HCT116 (cell line): Measurements from ENCODE around the gene PICK1. TPM values are rescaled to one million over a fixed set of nuclear protein-coding genes. Genes with fewer than 3 reads are reported as not detected.

Experiments
- ATAC-seq: fragments of 200-7000 bp; cut with Tn5 transposase; 2 replicates; pipeline ENCODE4 v1.9.1; 2020; ENCODE audit warnings: mild to moderate bottlenecking, moderate library complexity
- BruUV-seq: library from RNA; stranded (reverse); fragments of 400-500 nt; replicated peaks from 2 replicates; lab custom pipeline; 2021; lab: Mats Ljungman, UMichigan
- CTCF ChIA-PET: fragments of 300-600 bp; sonication (Branson Sonifier 250); formaldehyde crosslinking; loops from one replicate; lab custom pipeline; 2021; ENCODE audit warnings: antibody characterized with exemption; lab: Charles Lee
- POLR2A ChIA-PET: fragments of 300-600, 350-600 bp; sonication (Branson Sonifier 250); formaldehyde crosslinking; loops from one replicate; lab custom pipeline; 2021; ENCODE audit warnings: antibody characterized with exemption; lab: Charles Lee
- RAD21 ChIA-PET, 2 experiments: fragments of 300-600 bp; sonication (Branson Sonifier 250); formaldehyde crosslinking; loops; one replicate each; lab custom pipeline; 2023; ENCODE audit warnings: low total read pairs in 2 of 2; ENCODE audit not compliant: uncharacterized antibody in 2 of 2, unreplicated experiment in 2 of 2, low non-redundant PET in 1 of 2; lab: Charles Lee
- DNase-seq: peaks from one replicate; pipeline ENCODE4 v3.0.0-alpha.2; 2010; ENCODE audit warnings: low read depth, low spot score
- H2AFZ ChIP-seq: fragments of 200-600 bp; shearing (Covaris generic), sonication (generic); 2 replicates; pipeline ENCODE4 v1.6.1; 2017; ENCODE audit warnings: low read depth, mixed run types, mixed read lengths, antibody characterized with exemption, low read length; ENCODE audit not compliant: poor library complexity, severe bottlenecking
- H3K27ac ChIP-seq: 2 replicates; pipeline ENCODE4 v1.5.1; 2012; ENCODE audit warnings: low read depth, low read length
- H3K27me3 ChIP-seq: fragments of 200-600 bp; sonication (generic); 2 replicates; pipeline ENCODE4 v1.6.1; 2016; ENCODE audit warnings: mixed run types, low read length, mixed read lengths; ENCODE audit not compliant: insufficient read depth
- H3K36me3 ChIP-seq, 2 experiments: fragments of 200-500 bp in 1 of 2; fragments of 200-600 bp in 1 of 2; sonication (Bioruptor generic) in 1 of 2; sonication (generic) in 1 of 2; 2 replicates each; pipeline versions ENCODE4 v1.5.1 to v1.6.1; 2014 to 2016; ENCODE audit warnings: low read length in 2 of 2, inconsistent platforms in 1 of 2, mixed read lengths in 1 of 2, mixed run types in 1 of 2; ENCODE audit not compliant: insufficient read depth in 2 of 2, control insufficient read depth in 1 of 2
- H3K4me1 ChIP-seq, 2 experiments: fragments of 200-600 bp in 1 of 2; sonication (generic) in 1 of 2; 2 replicates each; pipeline versions ENCODE4 v1.5.1 to v1.6.1; 2012 to 2017; ENCODE audit warnings: low read length in 2 of 2, inconsistent platforms in 1 of 2, mild to moderate bottlenecking in 1 of 2, mixed read lengths in 1 of 2, mixed run types in 1 of 2, moderate library complexity in 1 of 2; ENCODE audit not compliant: insufficient read depth in 2 of 2, control insufficient read depth in 1 of 2
- H3K4me2 ChIP-seq: fragments of 200-600 bp; sonication (generic); 2 replicates; pipeline ENCODE4 v1.6.1; 2017; ENCODE audit warnings: mixed run types, low read length, mixed read lengths
- H3K4me3 ChIP-seq, 2 experiments: fragments of 200-600 bp in 1 of 2; sonication (generic) in 1 of 2; replicated peaks in 1 of 2; 2 replicates each; pipeline ENCODE4 v1.5.1; 2011 to 2016; ENCODE audit warnings: low read length in 2 of 2, control low read depth in 1 of 2, low read depth in 1 of 2, mild to moderate bottlenecking in 1 of 2, mixed read lengths in 1 of 2, mixed run types in 1 of 2
- H3K79me2 ChIP-seq: fragments of 200-600 bp; sonication (generic); 2 replicates; pipeline ENCODE4 v1.6.1; 2017; ENCODE audit warnings: mild to moderate bottlenecking, mixed run types, low read length, moderate library complexity, mixed read lengths; ENCODE audit not compliant: insufficient read depth
- H3K9ac ChIP-seq: fragments of 200-600 bp; sonication (generic); 2 replicates; pipeline ENCODE4 v1.6.1; 2016; ENCODE audit warnings: low read length, mixed read lengths
- H3K9me2 ChIP-seq: fragments of 200-600 bp; sonication (generic), shearing (Covaris generic); 2 replicates; pipeline ENCODE4 v1.6.1; 2017; ENCODE audit warnings: mixed run types, mild to moderate bottlenecking, moderate library complexity; ENCODE audit not compliant: insufficient read depth
- H3K9me3 ChIP-seq, 2 experiments: fragments of 200-500 bp in 1 of 2; fragments of 200-600 bp in 1 of 2; sonication (Bioruptor generic) in 1 of 2; sonication (generic) in 1 of 2; 2 replicates each; pipeline ENCODE4 v1.6.1; 2014 to 2017; ENCODE audit warnings: low read length in 2 of 2, mixed read lengths in 2 of 2, inconsistent platforms in 1 of 2, low read depth in 1 of 2, mild to moderate bottlenecking in 1 of 2, mixed run types in 1 of 2, moderate library complexity in 1 of 2; ENCODE audit not compliant: control insufficient read depth in 1 of 2, insufficient read depth in 1 of 2
- H4K20me1 ChIP-seq: fragments of 200-600 bp; sonication (generic), shearing (Covaris generic); 2 replicates; pipeline ENCODE4 v1.6.1; 2017; ENCODE audit warnings: mixed run types, mild to moderate bottlenecking, moderate library complexity; ENCODE audit not compliant: insufficient read depth
- CBX3 ChIP-seq: IDR thresholded peaks from 2 replicates; pipeline ENCODE4 v1.6.1; 2012; ENCODE audit warnings: low read depth
- CEBPB ChIP-seq: IDR thresholded peaks from 2 replicates; pipeline ENCODE4 v1.6.1; 2012; ENCODE audit warnings: low read depth
- EZH2 ChIP-seq: fragments of 200-600 bp; sonication (generic); IDR thresholded peaks from 2 replicates; pipeline ENCODE4 v1.6.1; 2017; ENCODE audit warnings: antibody characterized with exemption, mixed run types
- EZH2phosphoT487 ChIP-seq: fragments of 200-600 bp; IDR thresholded peaks from 2 replicates; pipeline ENCODE4 v1.6.1; 2018; ENCODE audit warnings: antibody characterized with exemption, borderline replicate concordance
- FOSL1 ChIP-seq: IDR thresholded peaks from 2 replicates; pipeline ENCODE4 v1.6.1; 2012; ENCODE audit warnings: low read depth
- JUND ChIP-seq: IDR thresholded peaks from 2 replicates; pipeline ENCODE4 v1.6.1; 2012
- POLR2A ChIP-seq: IDR thresholded peaks from 2 replicates; pipeline ENCODE4 v1.7.0; 2011; ENCODE audit warnings: borderline replicate concordance; ENCODE audit not compliant: insufficient read depth, insufficient read length; ENCODE audit errors: extremely low read depth
- RAD21 ChIP-seq: IDR thresholded peaks from 2 replicates; pipeline ENCODE4 v1.6.1; 2012; ENCODE audit warnings: low read depth, mild to moderate bottlenecking
- SIN3A ChIP-seq: IDR thresholded peaks from 2 replicates; pipeline ENCODE4 v1.6.1; 2012; ENCODE audit warnings: low read depth
- SRF ChIP-seq: IDR thresholded peaks from 2 replicates; pipeline ENCODE4 v1.6.1; 2012; ENCODE audit warnings: low read depth
- TCF7L2 ChIP-seq: IDR thresholded peaks from 2 replicates; pipeline ENCODE4 v1.7.0; 2011; ENCODE audit warnings: borderline replicate concordance, inconsistent platforms; ENCODE audit not compliant: insufficient read depth, insufficient read length; ENCODE audit errors: extremely low read depth
- ZFX ChIP-seq: fragments of 450-650 bp; IDR thresholded peaks from 2 replicates; pipeline ENCODE4 v1.6.1; 2017
- ZNF274 ChIP-seq: fragments of 200-500 bp; sonication (Bioruptor generic); IDR thresholded peaks from 2 replicates; pipeline ENCODE4 v1.6.1; 2014; ENCODE audit warnings: mild to moderate bottlenecking, low read depth, low read length, inconsistent platforms
- intact Hi-C: fragments of 100-400 bp; cut with micrococcal nuclease; formaldehyde crosslinking; loops from 2 replicates; pipeline ENCODE4 v1.10.0; 2022
- total RNA-seq: library from RNA; stranded (reverse); gene quantifications from one replicate; pipeline ENCODE4 v1.2.1, GENCODE V29; 2021; ENCODE audit not compliant: unreplicated experiment
- TF ChIP-seq, protein P1 (sequence below): IDR thresholded peaks from 2 replicates; pipeline ENCODE4 v1.6.1; 2012
- TF ChIP-seq, protein P2 (sequence below): IDR thresholded peaks from 2 replicates; pipeline ENCODE4 v1.6.1; 2012; ENCODE audit warnings: low read depth
- TF ChIP-seq, protein P3 (sequence below), 3 experiments: fragments of 200-600 bp in 1 of 3; sonication (generic) in 1 of 3; IDR thresholded peaks in 2 of 3; conservative IDR thresholded peaks in 1 of 3; 2 replicates each; pipeline ENCODE4 v1.5.1; 2012 to 2017; ENCODE audit warnings: low read depth in 2 of 3, low read length in 2 of 3, antibody characterized with exemption in 1 of 3, borderline replicate concordance in 1 of 3, control low read depth in 1 of 3, mild to moderate bottlenecking in 1 of 3, mixed read lengths in 1 of 3, mixed run types in 1 of 3, moderate library complexity in 1 of 3; ENCODE audit not compliant: insufficient read depth in 1 of 3

Gene PICK1
- total RNA-seq, 1 experiment from 2014 or later, result 40.0 TPM

DNA sequence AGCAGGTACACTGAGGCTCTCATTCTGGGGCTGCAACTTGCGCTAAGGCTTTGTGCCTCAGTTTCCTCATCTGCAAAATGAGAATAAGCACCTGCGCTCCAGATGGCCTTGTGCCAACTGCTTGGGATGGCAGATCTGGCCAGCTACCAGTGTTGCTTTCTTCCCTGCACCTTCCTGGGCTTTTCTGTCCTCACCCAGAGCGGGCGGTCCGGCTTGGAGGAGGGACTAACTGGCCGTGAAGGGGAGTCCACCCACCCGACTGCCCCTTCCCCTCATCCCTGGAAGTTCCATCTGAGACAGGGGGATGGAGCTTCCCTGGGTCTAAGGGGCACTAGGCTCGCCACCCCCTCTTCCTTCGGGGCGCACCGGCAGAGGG lies 23.3 kb downstream of the PICK1 start:
- Histone ChIP-seq H3K4me3 (no peak overlapping the region), H3K36me3 (no peaks in the 10 kb centered on the region), H2AFZ (no peak overlapping the region), H3K9ac (no peak overlapping the region), H3K4me2 (no peak overlapping the region), H3K4me1 (no peaks in the 10 kb centered on the region), H3K27ac (no peak overlapping the region), H3K9me2 (no peaks in the 10 kb centered on the region), H3K79me2 (no peaks in the 10 kb centered on the region), H4K20me1 (no peaks in the 10 kb centered on the region), H3K9me3 (no peaks in the 10 kb centered on the region), H3K27me3 (no peaks in the 10 kb centered on the region)
- ChIA-PET POLR2A (no interaction called here), RAD21 (no interaction called here), CTCF (no interaction called here)
- no peak for TF ChIP-seq TCF7L2
- TF ChIP-seq, protein P1, sequence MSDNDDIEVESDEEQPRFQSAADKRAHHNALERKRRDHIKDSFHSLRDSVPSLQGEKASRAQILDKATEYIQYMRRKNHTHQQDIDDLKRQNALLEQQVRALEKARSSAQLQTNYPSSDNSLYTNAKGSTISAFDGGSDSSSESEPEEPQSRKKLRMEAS, result no peak
- no peak for TF ChIP-seq CBX3
- no peak for TF ChIP-seq ZFX
- TF ChIP-seq EZH2, result no peak
- TF ChIP-seq, protein P2, sequence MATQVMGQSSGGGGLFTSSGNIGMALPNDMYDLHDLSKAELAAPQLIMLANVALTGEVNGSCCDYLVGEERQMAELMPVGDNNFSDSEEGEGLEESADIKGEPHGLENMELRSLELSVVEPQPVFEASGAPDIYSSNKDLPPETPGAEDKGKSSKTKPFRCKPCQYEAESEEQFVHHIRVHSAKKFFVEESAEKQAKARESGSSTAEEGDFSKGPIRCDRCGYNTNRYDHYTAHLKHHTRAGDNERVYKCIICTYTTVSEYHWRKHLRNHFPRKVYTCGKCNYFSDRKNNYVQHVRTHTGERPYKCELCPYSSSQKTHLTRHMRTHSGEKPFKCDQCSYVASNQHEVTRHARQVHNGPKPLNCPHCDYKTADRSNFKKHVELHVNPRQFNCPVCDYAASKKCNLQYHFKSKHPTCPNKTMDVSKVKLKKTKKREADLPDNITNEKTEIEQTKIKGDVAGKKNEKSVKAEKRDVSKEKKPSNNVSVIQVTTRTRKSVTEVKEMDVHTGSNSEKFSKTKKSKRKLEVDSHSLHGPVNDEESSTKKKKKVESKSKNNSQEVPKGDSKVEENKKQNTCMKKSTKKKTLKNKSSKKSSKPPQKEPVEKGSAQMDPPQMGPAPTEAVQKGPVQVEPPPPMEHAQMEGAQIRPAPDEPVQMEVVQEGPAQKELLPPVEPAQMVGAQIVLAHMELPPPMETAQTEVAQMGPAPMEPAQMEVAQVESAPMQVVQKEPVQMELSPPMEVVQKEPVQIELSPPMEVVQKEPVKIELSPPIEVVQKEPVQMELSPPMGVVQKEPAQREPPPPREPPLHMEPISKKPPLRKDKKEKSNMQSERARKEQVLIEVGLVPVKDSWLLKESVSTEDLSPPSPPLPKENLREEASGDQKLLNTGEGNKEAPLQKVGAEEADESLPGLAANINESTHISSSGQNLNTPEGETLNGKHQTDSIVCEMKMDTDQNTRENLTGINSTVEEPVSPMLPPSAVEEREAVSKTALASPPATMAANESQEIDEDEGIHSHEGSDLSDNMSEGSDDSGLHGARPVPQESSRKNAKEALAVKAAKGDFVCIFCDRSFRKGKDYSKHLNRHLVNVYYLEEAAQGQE, result no peak
- TF ChIP-seq POLR2A, result no peak
- TF ChIP-seq, protein P3, sequence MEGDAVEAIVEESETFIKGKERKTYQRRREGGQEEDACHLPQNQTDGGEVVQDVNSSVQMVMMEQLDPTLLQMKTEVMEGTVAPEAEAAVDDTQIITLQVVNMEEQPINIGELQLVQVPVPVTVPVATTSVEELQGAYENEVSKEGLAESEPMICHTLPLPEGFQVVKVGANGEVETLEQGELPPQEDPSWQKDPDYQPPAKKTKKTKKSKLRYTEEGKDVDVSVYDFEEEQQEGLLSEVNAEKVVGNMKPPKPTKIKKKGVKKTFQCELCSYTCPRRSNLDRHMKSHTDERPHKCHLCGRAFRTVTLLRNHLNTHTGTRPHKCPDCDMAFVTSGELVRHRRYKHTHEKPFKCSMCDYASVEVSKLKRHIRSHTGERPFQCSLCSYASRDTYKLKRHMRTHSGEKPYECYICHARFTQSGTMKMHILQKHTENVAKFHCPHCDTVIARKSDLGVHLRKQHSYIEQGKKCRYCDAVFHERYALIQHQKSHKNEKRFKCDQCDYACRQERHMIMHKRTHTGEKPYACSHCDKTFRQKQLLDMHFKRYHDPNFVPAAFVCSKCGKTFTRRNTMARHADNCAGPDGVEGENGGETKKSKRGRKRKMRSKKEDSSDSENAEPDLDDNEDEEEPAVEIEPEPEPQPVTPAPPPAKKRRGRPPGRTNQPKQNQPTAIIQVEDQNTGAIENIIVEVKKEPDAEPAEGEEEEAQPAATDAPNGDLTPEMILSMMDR (IDR thresholded peaks at IDR 0.05 in 2 of 3, conservative IDR thresholded peaks at IDR 0.05 in 1 of 3; ENCODE audit: borderline replicate concordance in 1 of 3, insufficient read depth in 1 of 3, low read depth in 2 of 3, low read length in 2 of 3), result no peak
- no peak for TF ChIP-seq CEBPB
- no peak for TF ChIP-seq SRF
- no peak for TF ChIP-seq RAD21
- no peak for TF ChIP-seq JUND
- no peak for TF ChIP-seq SIN3A
- TF ChIP-seq ZNF274, result no peak
- TF ChIP-seq FOSL1, result no peak
- TF ChIP-seq EZH2phosphoT487, result no peak
- DNase-seq (no peak), ATAC-seq (no peak)
- BruUV-seq, result no TSS peak
- intact Hi-C loops, result no loop called here
